Measurements from ENCODE around the gene PCYOX1L. TPM values are rescaled to one million over a fixed set of nuclear protein-coding genes. Genes with fewer than 3 reads are reported as not detected.
"Not testable (repeated sequence)": the region's sequence is repeated elsewhere in the genome, so short reads cannot be mapped to it uniquely, and the experiment has no call there.

The PCYOX1L gene
- total RNA-seq, 2 experiments from 2014 or later, result 19.9 to 21.0 TPM

DNA sequence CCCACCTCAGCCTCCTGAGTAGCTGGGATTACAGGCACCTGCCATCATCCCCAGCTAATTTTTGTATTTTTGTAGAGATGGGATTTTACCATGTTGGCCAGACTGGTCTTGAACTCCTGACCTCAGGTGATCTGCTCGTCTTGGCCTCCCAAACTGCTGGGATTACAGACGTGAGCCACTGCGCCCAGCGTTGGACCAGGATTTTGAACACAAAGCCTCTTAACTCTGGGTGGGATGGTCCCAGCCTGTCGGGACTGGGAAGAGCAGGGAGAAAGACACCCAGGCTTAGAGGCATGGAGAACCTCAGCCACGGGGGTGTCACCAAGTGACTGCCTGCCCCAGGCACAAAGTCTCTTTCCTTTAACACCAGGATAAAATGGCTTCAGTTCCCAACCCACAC lies 33.2 kb downstream of the PCYOX1L start:
- H3K9me3 Mint-ChIP-seq; intact Hi-C loops (cut with micrococcal nuclease); H3K27me3 Mint-ChIP-seq (ENCODE audit: low read depth); H3K27ac Mint-ChIP-seq; H3K4me1 Mint-ChIP-seq (ENCODE audit: low read depth); DNase-seq; H3K4me3 Mint-ChIP-seq; H3K36me3 Mint-ChIP-seq (ENCODE audit: low read depth): not testable (repeated sequence)
- CTCF ChIA-PET, result interaction anchor here (0.7 to 2.7 kb wide), 4 partner anchors 9 to 43 kb away, joined by 3 to 14 read pairs (median 4); no protein-coding TSS in a partner anchor

DNA sequence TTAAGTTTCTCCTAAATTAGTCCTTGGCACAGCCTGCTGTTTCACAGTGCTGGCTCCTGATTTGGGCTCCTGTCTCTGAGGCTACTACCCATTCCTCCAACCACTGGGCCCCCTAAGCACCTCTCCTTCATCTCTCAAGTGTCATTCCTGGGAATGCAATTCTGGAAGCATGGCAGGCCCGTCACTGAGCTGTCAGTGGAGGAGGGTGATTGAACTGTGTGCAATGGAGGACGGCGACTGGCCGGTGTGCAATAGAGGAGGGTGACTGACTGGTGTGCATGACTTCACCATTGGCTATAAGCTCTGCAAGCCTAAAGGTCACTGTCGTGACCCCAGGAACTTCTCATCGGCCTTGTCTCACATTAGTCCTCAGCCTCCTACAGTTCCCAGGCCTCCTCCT lies 33.7 kb downstream of the PCYOX1L start:
- no peak for DNase-seq
- no peak overlapping the region for H3K4me3 Mint-ChIP-seq
- CTCF ChIA-PET, result interaction anchor here (0.9 to 2.7 kb wide), 2 partner anchors 10 to 11 kb away, joined by 4 to 14 read pairs; no protein-coding TSS in a partner anchor
- H3K36me3 Mint-ChIP-seq (ENCODE audit: low read depth), result no peaks in the 10 kb centered on the region
- H3K9me3 Mint-ChIP-seq, result no peaks in the 10 kb centered on the region
- peaks cover 4% of the 10 kb centered on the region for H3K4me1 Mint-ChIP-seq (ENCODE audit: low read depth)
- no peak overlapping the region for H3K27ac Mint-ChIP-seq
- H3K27me3 Mint-ChIP-seq (ENCODE audit: low read depth), result no peaks in the 10 kb centered on the region
- intact Hi-C loops (cut with micrococcal nuclease), result no loop called here

DNA sequence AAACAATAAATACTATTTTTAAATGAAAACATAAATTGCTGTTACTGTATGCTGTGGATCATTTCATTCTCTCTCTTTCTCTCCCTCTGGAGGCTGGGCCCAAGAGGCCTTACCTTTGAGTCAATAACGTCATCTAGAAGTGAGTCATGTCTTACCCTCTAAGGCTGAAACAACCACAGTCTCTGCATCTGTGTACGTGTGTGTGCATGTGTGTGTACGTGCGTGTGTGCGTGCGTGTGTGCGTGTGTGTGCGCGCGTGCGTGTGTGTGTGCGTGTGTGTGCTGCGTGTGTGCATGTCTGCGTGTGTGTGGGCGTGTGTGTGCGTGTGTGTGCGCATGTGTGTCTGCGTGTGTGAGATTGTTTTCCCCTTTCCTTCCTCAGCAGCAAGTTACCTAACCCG lies 34.9 kb downstream of the PCYOX1L start:
- CTCF ChIA-PET, result interaction anchor here (1.7 kb wide), 1 partner anchor 42 kb away, joined by 7 read pairs; no protein-coding TSS in a partner anchor

DNA sequence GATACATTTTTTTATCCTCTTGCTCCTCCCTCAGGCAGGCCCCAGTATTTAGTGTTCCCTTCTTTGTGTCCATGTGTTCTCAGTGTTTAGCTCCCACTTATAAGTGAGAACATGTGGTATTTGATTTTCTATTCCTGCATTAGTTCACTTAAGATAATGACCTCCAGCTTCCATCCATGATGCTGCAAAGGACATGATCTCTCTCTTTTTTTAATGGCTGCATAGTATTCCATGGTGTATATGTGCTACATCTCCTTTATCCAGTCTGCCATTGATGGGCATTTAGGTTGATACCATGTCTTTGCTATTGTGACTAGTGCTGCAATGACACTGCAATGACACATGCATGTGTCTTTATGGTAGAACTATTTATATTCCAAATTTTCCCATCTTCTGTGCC lies 37.1 kb downstream of the PCYOX1L start:
- H3K4me1 Mint-ChIP-seq (ENCODE audit: low read depth); DNase-seq; H3K4me3 Mint-ChIP-seq; H3K27ac Mint-ChIP-seq; H3K27me3 Mint-ChIP-seq (ENCODE audit: low read depth); H3K9me3 Mint-ChIP-seq; intact Hi-C loops (cut with micrococcal nuclease); H3K36me3 Mint-ChIP-seq (ENCODE audit: low read depth): not testable (repeated sequence)
- CTCF ChIA-PET, result interaction anchor here (1.3 kb wide), 1 partner anchor 28 kb away, joined by 3 read pairs; no protein-coding TSS in a partner anchor

More for the DNA sequence above, 34.9 kb downstream of the PCYOX1L start:
- H3K9me3 Mint-ChIP-seq, result no peaks in the 10 kb centered on the region
- H3K4me3 Mint-ChIP-seq, result no peak overlapping the region
- H3K27ac Mint-ChIP-seq, result no peak overlapping the region
- H3K27me3 Mint-ChIP-seq (ENCODE audit: low read depth), result no peaks in the 10 kb centered on the region
- no peaks in the 10 kb centered on the region for H3K36me3 Mint-ChIP-seq (ENCODE audit: low read depth)
- intact Hi-C loops (cut with micrococcal nuclease), result no loop called here
- peaks cover 4% of the 10 kb centered on the region for H3K4me1 Mint-ChIP-seq (ENCODE audit: low read depth)
- DNase-seq, result no peak

DNA sequence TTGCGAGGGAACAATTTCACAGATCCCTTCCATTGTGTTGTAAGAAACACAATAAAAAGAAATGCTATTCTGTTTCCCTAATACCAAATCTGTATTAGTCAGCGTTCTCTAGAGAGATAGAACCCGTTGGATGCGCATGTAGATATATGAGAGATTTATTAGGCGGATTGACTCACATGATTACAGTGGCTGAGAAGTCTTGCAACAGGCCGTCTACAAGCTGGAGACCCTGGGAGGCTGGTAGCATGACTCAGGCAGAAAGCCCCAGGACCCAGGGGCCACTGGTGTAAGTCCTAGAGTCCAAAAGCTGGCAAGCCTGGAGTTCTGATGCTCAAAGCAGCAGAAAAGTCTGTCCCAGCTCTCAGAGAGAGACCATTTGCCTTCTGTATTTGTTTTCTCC lies 39.7 kb downstream of the PCYOX1L start:
- DNase-seq, result no peak
- no peaks in the 10 kb centered on the region for H3K4me1 Mint-ChIP-seq (ENCODE audit: low read depth)
- H3K27me3 Mint-ChIP-seq (ENCODE audit: low read depth), result no peaks in the 10 kb centered on the region
- CTCF ChIA-PET, result no interaction called here
- no peaks in the 10 kb centered on the region for H3K9me3 Mint-ChIP-seq
- intact Hi-C loops (cut with micrococcal nuclease), result no loop called here
- no peaks in the 10 kb centered on the region for H3K36me3 Mint-ChIP-seq (ENCODE audit: low read depth)
- H3K4me3 Mint-ChIP-seq, result no peak overlapping the region
- no peak overlapping the region for H3K27ac Mint-ChIP-seq

DNA sequence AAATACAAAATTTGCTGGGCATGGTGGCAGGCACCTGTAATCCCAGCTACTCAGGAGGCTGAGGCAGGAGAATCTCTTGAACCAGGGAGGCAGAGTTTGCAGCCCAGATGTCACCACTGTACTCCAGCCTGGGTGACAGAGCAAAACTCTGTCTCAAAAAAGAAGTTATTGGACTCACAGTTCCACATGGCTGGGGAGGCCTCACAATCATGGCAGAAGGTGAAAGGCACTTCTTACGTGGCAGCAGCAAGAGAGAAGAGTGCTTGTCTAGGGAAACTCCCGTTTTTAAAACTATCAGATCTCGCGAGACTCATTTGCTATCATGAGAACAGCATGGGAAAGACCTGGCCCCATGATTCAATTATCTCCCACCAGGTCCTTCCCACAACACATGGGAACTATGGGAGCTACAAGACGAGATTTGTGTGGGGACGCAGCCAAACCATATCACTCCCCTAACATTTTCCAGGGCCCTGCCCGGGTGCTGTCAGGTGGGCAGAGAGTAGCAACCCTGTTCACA lies 41.0 kb downstream of the PCYOX1L start:
- H3K4me3 Mint-ChIP-seq; CTCF ChIA-PET; H3K9me3 Mint-ChIP-seq; H3K27ac Mint-ChIP-seq; H3K27me3 Mint-ChIP-seq (ENCODE audit: low read depth); H3K36me3 Mint-ChIP-seq (ENCODE audit: low read depth); H3K4me1 Mint-ChIP-seq (ENCODE audit: low read depth); DNase-seq; intact Hi-C loops (cut with micrococcal nuclease): not testable (repeated sequence)

DNA sequence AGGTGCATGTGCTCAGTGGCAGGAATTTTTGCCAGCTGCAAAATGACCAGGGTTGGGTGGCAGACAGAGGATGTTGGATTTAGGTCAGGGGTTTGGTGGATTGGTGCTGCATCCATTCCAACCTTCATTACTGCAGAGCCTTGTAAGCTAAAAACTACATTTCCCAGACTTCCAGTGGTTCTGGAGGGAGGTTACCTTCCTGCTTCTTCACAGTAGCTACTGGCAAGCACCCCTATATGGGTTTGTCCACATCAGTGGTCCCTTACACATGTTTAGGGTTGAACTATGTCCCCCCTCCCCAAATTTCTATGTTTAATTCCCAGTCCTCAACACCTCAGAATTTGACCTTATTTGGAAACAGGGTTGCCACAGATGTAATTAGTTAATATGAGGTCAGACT lies 41.9 kb downstream of the PCYOX1L start:
- Mint-ChIP-seq H3K4me1 (ENCODE audit: low read depth) (no peaks in the 10 kb centered on the region), H3K36me3 (ENCODE audit: low read depth) (no peaks in the 10 kb centered on the region), H3K9me3 (no peaks in the 10 kb centered on the region), H3K4me3 (no peak overlapping the region), H3K27me3 (ENCODE audit: low read depth) (no peaks in the 10 kb centered on the region), H3K27ac (no peak overlapping the region)
- CTCF ChIA-PET, result interaction anchor here (0.7 to 1.4 kb wide), 3 partner anchors 18 to 68 kb away, joined by 3 to 4 read pairs (median 3); no protein-coding TSS in a partner anchor
- intact Hi-C loops (cut with micrococcal nuclease), result no loop called here
- no peak for DNase-seq

DNA sequence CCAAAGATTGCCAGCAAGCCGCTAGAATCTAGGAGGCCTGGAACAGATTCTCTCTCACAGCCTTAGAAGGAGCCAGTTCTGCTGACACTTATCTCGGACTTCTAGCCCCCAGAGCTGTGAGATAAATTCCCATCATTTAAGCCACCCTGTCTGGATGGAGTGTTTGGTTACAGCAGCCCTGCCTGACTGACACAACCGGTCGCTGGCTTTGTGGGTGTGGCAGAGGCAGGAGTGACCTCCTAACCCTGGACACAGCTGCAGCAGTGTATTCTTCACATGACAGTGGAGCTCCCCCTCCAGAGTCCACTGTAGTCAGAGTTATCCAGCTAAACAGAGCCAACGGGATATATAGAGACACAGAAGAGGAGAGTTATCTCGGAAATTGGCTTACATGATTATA lies 42.5 kb downstream of the PCYOX1L start:
- H3K27ac Mint-ChIP-seq, result no peak overlapping the region
- H3K4me1 Mint-ChIP-seq (ENCODE audit: low read depth), result no peaks in the 10 kb centered on the region
- CTCF ChIA-PET, result interaction anchor here (0.6 to 1.4 kb wide), 9 partner anchors 10 to 38 kb away, joined by 3 to 5 read pairs (median 3); no protein-coding TSS in a partner anchor

DNA sequence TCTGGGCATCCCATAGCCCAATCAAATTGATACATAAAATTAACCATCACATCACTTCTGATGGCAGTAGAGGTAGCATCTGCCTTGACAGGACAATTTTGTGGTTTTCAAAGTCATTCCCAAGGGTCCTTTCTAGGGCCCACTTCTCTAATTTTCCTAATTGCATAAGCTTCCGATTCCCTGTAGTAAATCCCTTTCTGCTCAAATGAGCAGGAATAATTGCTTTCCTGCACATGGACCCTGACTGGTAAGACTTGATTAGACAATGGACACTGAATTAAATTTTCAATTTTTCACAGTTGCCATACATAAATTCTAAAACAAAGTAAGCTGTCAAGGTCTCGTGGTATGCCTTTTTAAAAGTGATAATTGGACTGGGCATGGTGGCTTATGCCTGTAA lies 43.2 kb downstream of the PCYOX1L start:
- intact Hi-C loops (cut with micrococcal nuclease), result no loop called here
- no peak for DNase-seq
- Mint-ChIP-seq H3K4me1 (ENCODE audit: low read depth) (no peaks in the 10 kb centered on the region), H3K4me3 (no peak overlapping the region), H3K36me3 (ENCODE audit: low read depth) (no peaks in the 10 kb centered on the region), H3K27me3 (ENCODE audit: low read depth) (no peaks in the 10 kb centered on the region), H3K9me3 (no peaks in the 10 kb centered on the region), H3K27ac (no peak overlapping the region)
- CTCF ChIA-PET, result interaction anchor here (0.7 to 1.4 kb wide), 7 partner anchors 10 to 37 kb away, joined by 3 to 4 read pairs (median 3); no protein-coding TSS in a partner anchor

More for the DNA sequence above, 42.5 kb downstream of the PCYOX1L start:
- no peak overlapping the region for H3K4me3 Mint-ChIP-seq
- no peaks in the 10 kb centered on the region for H3K27me3 Mint-ChIP-seq (ENCODE audit: low read depth)
- no peak for DNase-seq
- intact Hi-C loops (cut with micrococcal nuclease), result no loop called here
- H3K9me3 Mint-ChIP-seq, result no peaks in the 10 kb centered on the region
- H3K36me3 Mint-ChIP-seq (ENCODE audit: low read depth), result no peaks in the 10 kb centered on the region

DNA sequence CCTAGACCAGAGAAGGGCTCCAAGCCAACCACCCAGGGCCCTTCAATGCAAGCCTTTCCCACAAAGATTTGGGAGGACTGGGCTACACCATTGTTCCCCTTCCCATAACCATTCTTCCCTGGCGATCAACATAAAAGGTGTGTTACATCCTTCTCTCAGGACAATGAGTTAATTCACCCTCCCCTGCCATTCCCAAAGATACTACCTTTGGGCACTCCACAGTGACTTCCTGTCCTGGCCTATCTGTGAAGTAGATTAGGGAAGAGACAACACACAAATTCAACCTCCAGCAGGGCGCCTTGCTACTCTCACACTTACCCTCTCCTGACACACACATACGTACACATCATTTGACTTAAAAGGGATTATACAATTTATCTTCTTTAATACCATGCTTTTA lies 44.4 kb downstream of the PCYOX1L start:
- Mint-ChIP-seq H3K27ac (no peak overlapping the region), H3K4me3 (no peak overlapping the region), H3K27me3 (ENCODE audit: low read depth) (no peaks in the 10 kb centered on the region), H3K36me3 (ENCODE audit: low read depth) (no peaks in the 10 kb centered on the region), H3K4me1 (ENCODE audit: low read depth) (no peaks in the 10 kb centered on the region), H3K9me3 (no peaks in the 10 kb centered on the region)
- no peak for DNase-seq
- intact Hi-C loops (cut with micrococcal nuclease), result no loop called here
- CTCF ChIA-PET, result interaction anchor here (0.8 kb wide), 1 partner anchor 88 kb away, joined by 3 read pairs; no protein-coding TSS in a partner anchor

DNA sequence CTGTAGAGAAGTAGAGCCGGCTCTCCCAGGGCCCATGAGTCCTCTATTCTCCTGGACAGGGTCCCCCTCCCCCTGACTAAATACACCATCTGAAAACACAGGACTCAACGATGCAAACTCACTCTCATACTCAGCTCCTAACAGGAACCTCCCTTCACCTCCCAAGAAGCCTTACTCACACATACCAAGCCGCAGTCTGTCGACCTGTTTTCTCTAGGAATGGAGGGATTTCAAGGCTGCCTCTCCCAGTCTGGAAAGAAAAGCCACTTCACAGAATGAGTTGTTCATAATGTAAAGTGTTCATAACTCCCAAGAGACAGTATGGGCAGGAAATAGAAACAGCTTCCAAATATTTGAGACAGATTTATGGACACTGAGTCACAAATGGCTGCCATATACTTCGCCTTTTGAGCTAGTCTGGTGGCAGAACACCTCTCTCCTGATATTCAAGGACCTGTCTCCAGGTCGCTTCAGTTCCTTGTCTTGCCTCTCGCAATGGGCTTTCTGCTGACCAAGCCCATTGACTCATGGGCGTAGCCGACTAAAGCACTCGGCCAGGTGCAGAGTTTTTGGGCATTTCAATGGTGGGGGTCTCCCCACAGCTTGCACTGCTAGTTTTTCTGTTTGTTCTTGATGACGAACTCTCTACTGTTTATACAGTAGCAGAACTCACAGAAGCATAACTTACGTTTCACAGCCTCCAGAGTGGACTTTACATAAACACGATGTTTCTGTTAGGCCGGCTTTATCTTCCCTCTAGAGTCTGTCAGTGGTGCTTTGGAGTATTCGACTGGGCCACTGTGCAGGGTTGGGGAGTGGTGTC lies 46.3 kb downstream of the PCYOX1L start:
- H3K27me3 Mint-ChIP-seq (ENCODE audit: low read depth), result no peaks in the 10 kb centered on the region
- H3K27ac Mint-ChIP-seq, result no peak overlapping the region
- no peaks in the 10 kb centered on the region for H3K9me3 Mint-ChIP-seq
- no peaks in the 10 kb centered on the region for H3K36me3 Mint-ChIP-seq (ENCODE audit: low read depth)
- no peaks in the 10 kb centered on the region for H3K4me1 Mint-ChIP-seq (ENCODE audit: low read depth)
- CTCF ChIA-PET, result interaction anchor here (0.9 kb wide), 1 partner anchor 30 kb away, joined by 4 read pairs; no protein-coding TSS in a partner anchor
- no peak overlapping the region for H3K4me3 Mint-ChIP-seq
- no peak for DNase-seq
- intact Hi-C loops (cut with micrococcal nuclease), result no loop called here

DNA sequence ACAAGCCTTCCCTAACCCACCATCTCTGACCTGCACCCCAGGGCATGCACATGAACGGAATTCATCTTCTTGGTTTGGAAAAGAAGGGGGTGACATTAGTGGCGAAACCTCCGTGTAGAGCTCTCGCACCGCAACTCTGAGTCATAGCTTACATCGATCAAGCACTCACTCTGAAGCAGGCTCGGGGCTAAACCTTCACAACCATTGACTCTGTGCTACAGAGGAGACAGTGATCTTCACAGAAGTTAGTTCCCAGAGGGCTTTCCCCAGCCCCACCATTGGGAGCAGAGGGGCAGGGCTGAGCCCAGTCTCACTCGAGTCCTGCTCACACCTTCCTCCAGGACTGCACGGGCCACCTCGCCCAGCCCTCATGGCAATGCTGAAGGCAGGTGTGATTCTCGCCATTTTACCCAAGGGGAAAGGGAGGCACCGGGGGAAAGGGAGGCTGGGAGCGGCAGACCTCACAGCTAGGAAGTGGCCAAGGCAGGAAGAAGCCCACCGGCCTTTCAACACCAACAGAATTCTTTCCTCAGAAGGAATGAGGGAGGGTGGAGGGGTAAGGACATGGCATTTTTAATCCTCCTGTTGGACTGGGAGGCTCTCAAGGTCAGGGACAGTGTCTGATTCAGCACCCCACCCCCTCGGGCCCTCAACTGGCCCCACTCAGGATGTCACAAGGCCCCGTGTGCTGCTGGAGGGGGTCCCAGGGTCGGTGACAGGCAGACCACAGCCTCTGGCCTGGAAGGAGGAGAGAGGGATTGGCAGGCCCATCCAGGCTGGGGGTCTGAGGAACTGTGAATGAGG lies 47.1 kb downstream of the PCYOX1L start:
- Mint-ChIP-seq H3K36me3 (ENCODE audit: low read depth) (no peaks in the 10 kb centered on the region), H3K27me3 (ENCODE audit: low read depth) (no peaks in the 10 kb centered on the region), H3K9me3 (no peaks in the 10 kb centered on the region), H3K27ac (no peak overlapping the region), H3K4me3 (no peak overlapping the region), H3K4me1 (ENCODE audit: low read depth) (no peaks in the 10 kb centered on the region)
- DNase-seq, result no peak
- CTCF ChIA-PET, result interaction anchor here (1.3 kb wide), 1 partner anchor 12 kb away, joined by 3 read pairs; no protein-coding TSS in a partner anchor
- intact Hi-C loops (cut with micrococcal nuclease), result no loop called here
